Calu3 (cell line): ENCODE results near the gene LIPC. TPM values are rescaled to one million over a fixed set of nuclear protein-coding genes. Genes with fewer than 3 reads are reported as not detected.

Source experiments
- BruUV-seq: library from RNA; stranded (reverse); fragments of 400-500 nt; replicated peaks from 2 replicates; lab custom pipeline; 2021; lab: Mats Ljungman, UMichigan
- CTCF ChIA-PET: fragments of 300-600 bp; sonication (Branson Sonifier 250); formaldehyde crosslinking; loops from one replicate; lab custom pipeline; 2022; ENCODE audit warnings: antibody characterized with exemption; lab: Charles Lee
- DNase-seq: peaks from one replicate; pipeline ENCODE4 v3.0.0; 2022
- H3K27ac Mint-ChIP-seq: one replicate; pipeline ENCODE4 v1.8.0; 2022; ENCODE audit warnings: mixed read lengths; ENCODE audit not compliant: unreplicated experiment
- H3K27me3 Mint-ChIP-seq: one replicate; pipeline ENCODE4 v1.8.0; 2022; ENCODE audit warnings: mixed read lengths; ENCODE audit not compliant: unreplicated experiment
- H3K36me3 Mint-ChIP-seq: one replicate; pipeline ENCODE4 v1.8.0; 2022; ENCODE audit warnings: mild to moderate bottlenecking, moderate library complexity, mixed read lengths; ENCODE audit not compliant: insufficient read depth, unreplicated experiment
- H3K4me1 Mint-ChIP-seq: one replicate; pipeline ENCODE4 v1.8.0; 2022; ENCODE audit warnings: mild to moderate bottlenecking, low read depth, mixed read lengths; ENCODE audit not compliant: unreplicated experiment
- H3K4me3 Mint-ChIP-seq: one replicate; pipeline ENCODE4 v1.8.0; 2022; ENCODE audit warnings: mild to moderate bottlenecking, low read depth, moderate library complexity, mixed read lengths; ENCODE audit not compliant: unreplicated experiment
- H3K9me3 Mint-ChIP-seq: one replicate; pipeline ENCODE4 v1.8.0; 2022; ENCODE audit warnings: low read depth, mixed read lengths; ENCODE audit not compliant: unreplicated experiment
- intact Hi-C: fragments of 100-400 bp; cut with micrococcal nuclease; formaldehyde crosslinking; loops from one replicate; pipeline ENCODE4 v1.10.0; 2022; ENCODE audit not compliant: unreplicated experiment
- total RNA-seq: library from RNA; stranded (reverse); gene quantifications from 2 replicates; pipeline ENCODE4 v1.2.3, GENCODE V29; 2022
- TF ChIP-seq, protein P1 (sequence below): fragments of 200-600 bp; IDR thresholded peaks from one replicate; pipeline ENCODE4 v1.8.0; 2022; ENCODE audit warnings: antibody characterized with exemption; ENCODE audit not compliant: unreplicated experiment

Gene LIPC
- total RNA-seq, 1 experiment from 2014 or later = not detected

GRCh38 chr15:58469432-58470353, 37.9 kb downstream of the LIPC start:
- intact Hi-C loops = loop anchor here (1.0 to 10.0 kb wide), 6 partner anchors 28 to 275 kb away; partner anchors contain the start of gene ADAM10
- CTCF ChIA-PET = interaction anchor here (0.6 to 2.1 kb wide), 24 partner anchors 9 to 301 kb away, joined by 3 to 9 read pairs (median 4); partner anchors contain the start of gene ADAM10
- H3K9me3 Mint-ChIP-seq = peaks cover 3% of the 10 kb centered on the region
- H3K4me1 Mint-ChIP-seq = peaks cover 70% of the 10 kb centered on the region
- peak overlapping the region; percentile 9 for H3K4me3 Mint-ChIP-seq
- no peaks in the 10 kb centered on the region for H3K27me3 Mint-ChIP-seq
- DNase-seq = peak; percentile 86
- peak overlapping the region; percentile 75 for H3K27ac Mint-ChIP-seq
- TF ChIP-seq, protein P1, sequence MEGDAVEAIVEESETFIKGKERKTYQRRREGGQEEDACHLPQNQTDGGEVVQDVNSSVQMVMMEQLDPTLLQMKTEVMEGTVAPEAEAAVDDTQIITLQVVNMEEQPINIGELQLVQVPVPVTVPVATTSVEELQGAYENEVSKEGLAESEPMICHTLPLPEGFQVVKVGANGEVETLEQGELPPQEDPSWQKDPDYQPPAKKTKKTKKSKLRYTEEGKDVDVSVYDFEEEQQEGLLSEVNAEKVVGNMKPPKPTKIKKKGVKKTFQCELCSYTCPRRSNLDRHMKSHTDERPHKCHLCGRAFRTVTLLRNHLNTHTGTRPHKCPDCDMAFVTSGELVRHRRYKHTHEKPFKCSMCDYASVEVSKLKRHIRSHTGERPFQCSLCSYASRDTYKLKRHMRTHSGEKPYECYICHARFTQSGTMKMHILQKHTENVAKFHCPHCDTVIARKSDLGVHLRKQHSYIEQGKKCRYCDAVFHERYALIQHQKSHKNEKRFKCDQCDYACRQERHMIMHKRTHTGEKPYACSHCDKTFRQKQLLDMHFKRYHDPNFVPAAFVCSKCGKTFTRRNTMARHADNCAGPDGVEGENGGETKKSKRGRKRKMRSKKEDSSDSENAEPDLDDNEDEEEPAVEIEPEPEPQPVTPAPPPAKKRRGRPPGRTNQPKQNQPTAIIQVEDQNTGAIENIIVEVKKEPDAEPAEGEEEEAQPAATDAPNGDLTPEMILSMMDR = no peak
- H3K36me3 Mint-ChIP-seq = peaks cover 51% of the 10 kb centered on the region
- BruUV-seq = no TSS peak

GRCh38 chr15:58471348-58471747, 39.6 kb downstream of the LIPC start:
- TF ChIP-seq, protein P1 = no peak
- CTCF ChIA-PET = interaction anchor here (0.6 to 0.8 kb wide), 4 partner anchors 29 to 281 kb away, joined by 4 to 7 read pairs (median 6); no protein-coding TSS in a partner anchor
- peak overlapping the region; percentile 65 for H3K27ac Mint-ChIP-seq

GRCh38 chr15:58472221-58472620, 40.4 kb downstream of the LIPC start:
- intact Hi-C loops = loop anchor here (2.0 to 5.0 kb wide), 2 partner anchors 49 to 75 kb away; no protein-coding TSS in a partner anchor
- Mint-ChIP-seq H3K27ac (peak overlapping the region; percentile 92), H3K36me3 (peaks cover 51% of the 10 kb centered on the region), H3K4me3 (peak overlapping the region; percentile 66), H3K9me3 (no peaks in the 10 kb centered on the region), H3K27me3 (no peaks in the 10 kb centered on the region), H3K4me1 (peaks cover 69% of the 10 kb centered on the region)
- DNase-seq = no peak
- TF ChIP-seq, protein P1 = no peak
- no TSS peak for BruUV-seq
- CTCF ChIA-PET = interaction anchor here (0.6 to 0.7 kb wide), 3 partner anchors 17 to 246 kb away, joined by 3 read pairs; no protein-coding TSS in a partner anchor

More at GRCh38 chr15:58471348-58471747, 39.6 kb downstream of the LIPC start:
- intact Hi-C loops = loop anchor here (2.0 to 5.0 kb wide), 2 partner anchors 57 to 76 kb away; no protein-coding TSS in a partner anchor
- DNase-seq = no peak
- BruUV-seq = no TSS peak
- Mint-ChIP-seq H3K36me3 (peaks cover 54% of the 10 kb centered on the region), H3K9me3 (no peaks in the 10 kb centered on the region), H3K4me1 (peaks cover 70% of the 10 kb centered on the region), H3K4me3 (no peak overlapping the region), H3K27me3 (no peaks in the 10 kb centered on the region)

DNA sequence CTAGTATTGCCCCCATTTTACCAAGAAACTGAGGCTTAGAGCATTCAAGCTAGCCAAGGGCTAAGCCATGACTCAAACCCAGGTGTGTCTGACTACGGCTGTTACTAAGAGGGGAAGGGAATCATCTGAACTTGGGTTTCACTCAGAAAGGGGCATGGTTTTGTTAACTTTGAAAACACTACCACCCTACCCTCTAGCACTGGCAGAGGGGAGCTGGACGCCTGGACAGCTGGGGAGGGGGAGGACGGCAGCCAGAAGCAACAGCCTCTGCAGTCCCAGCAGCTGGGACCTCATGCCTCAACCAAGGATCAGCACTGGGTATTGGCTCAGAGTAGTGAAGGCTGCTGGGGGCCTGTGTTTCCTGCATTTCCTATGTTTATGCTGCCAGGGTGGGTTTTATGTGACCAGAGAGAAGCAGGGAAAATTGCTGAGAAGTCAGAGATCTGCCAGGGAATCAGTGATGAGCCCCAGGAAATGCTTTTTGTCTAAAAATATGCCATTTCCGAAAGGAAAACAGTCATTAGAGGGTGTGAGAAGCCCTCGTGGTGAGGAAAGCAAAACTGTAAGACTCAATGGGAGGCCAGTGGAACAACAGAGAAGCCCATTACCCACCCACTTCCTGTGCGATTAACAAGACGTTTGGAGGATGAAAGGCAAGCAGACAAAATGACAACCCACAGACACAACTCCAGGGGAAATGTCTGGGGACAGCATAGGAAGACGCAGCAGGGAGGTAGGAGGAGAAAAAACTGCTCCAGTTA, 41.2 kb downstream of the LIPC start:
- CTCF ChIA-PET = interaction anchor here (0.6 to 1.3 kb wide), 7 partner anchors 16 to 247 kb away, joined by 3 read pairs; no protein-coding TSS in a partner anchor
- peaks cover 43% of the 10 kb centered on the region for H3K36me3 Mint-ChIP-seq
- peak overlapping the region; percentile 92 for H3K27ac Mint-ChIP-seq
- H3K27me3 Mint-ChIP-seq = no peaks in the 10 kb centered on the region
- TF ChIP-seq, protein P1 = no peak
- intact Hi-C loops = loop anchor here (2.0 to 5.0 kb wide), 2 partner anchors 48 to 74 kb away; no protein-coding TSS in a partner anchor
- DNase-seq = peak; percentile 18
- peak overlapping the region; percentile 66 for H3K4me3 Mint-ChIP-seq
- H3K9me3 Mint-ChIP-seq = no peaks in the 10 kb centered on the region
- BruUV-seq = TSS peak; percentile 86
- H3K4me1 Mint-ChIP-seq = peaks cover 65% of the 10 kb centered on the region
